ENCODE data around the gene ATP11B. TPM values are rescaled to one million over a fixed set of nuclear protein-coding genes. Genes with fewer than 3 reads are reported as not detected.

Gene ATP11B
- total and polyA plus RNA-seq, 2 of the 8 experiments (the other 6 are each of a cell fraction or from before 2014, with no cell fraction given), result 5.1 to 26.5 TPM

GRCh38 chr3:182786564-182787196 is 6.6 kb upstream of the ATP11B start:
- H2AFZ ChIP-seq (ENCODE audit: low read length), result no peak overlapping the region
- no peak for TF ChIP-seq GABPA (IDR thresholded peaks at IDR 0.05; ENCODE audit: borderline replicate concordance, insufficient read depth, low read length)
- TF ChIP-seq POLR2A (IDR thresholded peaks at IDR 0.05; ENCODE audit: control extremely low read depth in 1 of 2, low read depth in 2 of 2, low read length in 2 of 2), result no peak
- TF ChIP-seq NRF1 (IDR thresholded peaks at IDR 0.05; ENCODE audit: low read depth, low read length), result no peak

More at GRCh38 chr3:182786564-182787196, 6.6 kb upstream of the ATP11B start:
- FAIRE-seq, result no peak
- H3K27me3 ChIP-seq (replicated peaks in 1 of 4; ENCODE audit: control insufficient read depth in 3 of 4, extremely low read depth in 1 of 4, insufficient read depth in 3 of 4, low read length in 3 of 4), result no peaks in the 10 kb centered on the region
- no peaks in the 10 kb centered on the region for H3K23me2 ChIP-seq (ENCODE audit: low read depth, low read length)
- no peak overlapping the region for H3K4ac ChIP-seq (replicated peaks; ENCODE audit: insufficient read length, low read depth, low read length)
- H3K14ac ChIP-seq (ENCODE audit: insufficient read length), result no peak overlapping the region
- no peak overlapping the region for H3K4me2 ChIP-seq (ENCODE audit: insufficient read depth in 1 of 2, low read depth in 2 of 2, low read length in 2 of 2)
- H3K4me3 ChIP-seq (ENCODE audit: extremely low read depth in 1 of 4, insufficient read depth in 2 of 4, low read depth in 3 of 4, low read length in 4 of 4), result no peak overlapping the region
- no peak for DNase-seq (ENCODE audit: low read depth in 1 of 2, low spot score in 2 of 2)
- no peak overlapping the region for H2BK12ac ChIP-seq (ENCODE audit: low read depth, low read length)
- no peak overlapping the region for H3K56ac ChIP-seq (replicated peaks; ENCODE audit: insufficient read length, low read depth, low read length)
- no peak overlapping the region for H2AK5ac ChIP-seq (ENCODE audit: low read depth, low read length)
- H3K36me3 ChIP-seq (ENCODE audit: control insufficient read depth in 2 of 4, insufficient read depth in 4 of 4, low read length in 3 of 4), result no peaks in the 10 kb centered on the region
- H3K9ac ChIP-seq (replicated peaks in 1 of 4; ENCODE audit: extremely low read depth in 1 of 4, low read depth in 3 of 4, low read length in 3 of 4), result no peak overlapping the region
- no peaks in the 10 kb centered on the region for H3K79me1 ChIP-seq (ENCODE audit: low read depth, low read length)
- no peak overlapping the region for H4K91ac ChIP-seq (replicated peaks; ENCODE audit: insufficient read length, low read length)
- H2BK20ac ChIP-seq (ENCODE audit: low read length), result no peak overlapping the region
- no peak overlapping the region for H4K5ac ChIP-seq (ENCODE audit: insufficient read length, low read depth, low read length)
- H4K8ac ChIP-seq (ENCODE audit: extremely low read depth, insufficient read depth, low read length), result no peak overlapping the region
- H3K9me3 ChIP-seq (ENCODE audit: insufficient read depth in 2 of 2, low read depth in 1 of 2, low read length in 1 of 2), result no peaks in the 10 kb centered on the region
- H3K79me2 ChIP-seq (ENCODE audit: control insufficient read depth in 1 of 2, insufficient read depth in 2 of 2, low read length in 2 of 2), result no peaks in the 10 kb centered on the region
- ChIA-PET POLR2A (ENCODE audit: partially characterized antibody) (no interaction called here), CTCF (ENCODE audit: partially characterized antibody) (no interaction called here)
- H3K18ac ChIP-seq (ENCODE audit: extremely low read depth, low read length), result no peak overlapping the region
- no peak overlapping the region for H3K27ac ChIP-seq (ENCODE audit: low read depth, low read length)
- 84% methylated on average over 5 of the region's 5 CpGs; no CpG with 5 or more reads in 1 of the 2 experiments for WGBS, 2 experiments (ENCODE audit: extremely low coverage in 1 of 2, insufficient coverage in 1 of 2, insufficient read length in 1 of 2, insufficient replicate concordance in 2 of 2, low coverage in 1 of 2, low lambda C conversion rate in 2 of 2, missing lambda C conversion rate in 1 of 2)
- no peak overlapping the region for H2BK5ac ChIP-seq (ENCODE audit: low read depth, low read length)
- H2BK120ac ChIP-seq (replicated peaks; ENCODE audit: low read depth, low read length), result no peak overlapping the region
- H2BK15ac ChIP-seq (ENCODE audit: low read length), result no peak overlapping the region
- no peaks in the 10 kb centered on the region for H4K20me1 ChIP-seq (replicated peaks in 1 of 2; ENCODE audit: control insufficient read depth in 1 of 2, insufficient read depth in 2 of 2, low read length in 2 of 2)
- H3K23ac ChIP-seq (ENCODE audit: insufficient read length), result no peak overlapping the region
- H3K4me1 ChIP-seq (replicated peaks in 1 of 4; ENCODE audit: control insufficient read depth in 3 of 4, insufficient read depth in 4 of 4, low read length in 3 of 4), result no peaks in the 10 kb centered on the region

Data from H1 (cell line).